PFSK-1 (cell line): ENCODE results near the gene TSKU.

Source experiments
- FOXP2 ChIP-seq: optimal IDR thresholded peaks from 2 replicates; pipeline ENCODE3; 2011; ENCODE audit warnings: borderline replicate concordance, control low read depth, inconsistent platforms; ENCODE audit not compliant: insufficient read depth; ENCODE audit errors: extremely low read length, extremely low read depth
- POLR2AphosphoS5 ChIP-seq: IDR thresholded peaks from 2 replicates; pipeline ENCODE4 v1.6.1; 2012; ENCODE audit warnings: low read depth, mild to moderate bottlenecking, control low read depth, low read length, moderate library complexity
- SIN3A ChIP-seq: IDR thresholded peaks from 2 replicates; pipeline ENCODE4 v1.6.1; 2012; ENCODE audit warnings: mild to moderate bottlenecking, low read length, moderate library complexity, borderline replicate concordance; ENCODE audit not compliant: insufficient read depth
- TAF1 ChIP-seq: IDR thresholded peaks from 2 replicates; pipeline ENCODE4 v1.6.1; 2012; ENCODE audit warnings: low read length, control low read depth, borderline replicate concordance; ENCODE audit not compliant: insufficient read depth
- TF ChIP-seq, protein P1 (sequence below), 2 experiments: IDR thresholded peaks; 2 replicates each; pipeline versions ENCODE4 v1.6.1 to v1.8.0; 2011 to 2012; ENCODE audit warnings: low read depth in 2 of 2, low read length in 2 of 2, control low read depth in 1 of 2, inconsistent platforms in 1 of 2, mild to moderate bottlenecking in 1 of 2, moderate library complexity in 1 of 2; ENCODE audit not compliant: insufficient read depth in 1 of 2

The TSKU gene

DNA sequence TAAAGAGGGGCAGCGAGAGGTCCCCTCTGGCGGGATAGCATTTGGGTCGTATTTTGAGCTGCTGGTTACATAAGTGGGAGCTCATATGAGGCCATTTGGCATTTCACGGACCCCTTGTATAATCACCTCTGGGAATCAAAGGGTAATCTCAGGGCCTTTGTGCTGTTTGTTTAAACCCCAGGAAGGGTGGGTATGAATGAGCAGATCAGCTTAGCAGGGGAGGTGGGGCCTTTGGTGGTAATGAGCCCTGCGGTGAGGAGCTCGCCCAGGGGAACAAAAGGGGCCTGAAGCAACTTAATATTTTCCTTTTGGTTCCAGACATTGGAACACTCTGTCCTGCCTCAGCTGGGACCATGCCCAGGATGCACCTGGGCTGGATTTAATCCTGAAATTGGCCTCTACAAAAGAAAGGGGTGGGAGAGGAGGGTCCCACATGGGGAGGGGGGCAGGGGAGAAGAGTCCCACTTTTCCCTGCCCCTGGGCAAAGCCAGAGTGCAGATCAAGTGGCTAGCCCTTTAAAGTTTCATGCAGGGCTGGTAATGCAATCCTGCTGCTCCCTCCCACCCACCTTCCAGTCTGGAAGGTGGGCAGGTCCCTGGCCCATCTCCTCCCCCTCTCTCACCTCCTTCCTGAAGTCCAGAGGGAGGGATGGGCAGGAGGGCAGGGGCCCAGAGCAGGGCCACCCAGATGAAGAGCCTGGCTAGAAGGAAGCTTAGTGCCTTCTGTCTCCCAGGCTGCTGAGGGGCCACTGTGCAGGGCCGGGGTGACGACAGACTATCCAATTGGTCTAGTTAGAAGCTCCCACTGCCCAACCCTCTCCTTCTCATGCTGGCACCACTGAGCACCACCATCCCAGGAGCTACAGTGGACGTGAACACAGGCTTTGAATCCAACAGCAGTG lies 10.5 kb downstream of the TSKU start:
- TF ChIP-seq TAF1 (no peak), SIN3A (no peak), POLR2AphosphoS5 (no peak), FOXP2 (no peak)
- TF ChIP-seq, protein P1, sequence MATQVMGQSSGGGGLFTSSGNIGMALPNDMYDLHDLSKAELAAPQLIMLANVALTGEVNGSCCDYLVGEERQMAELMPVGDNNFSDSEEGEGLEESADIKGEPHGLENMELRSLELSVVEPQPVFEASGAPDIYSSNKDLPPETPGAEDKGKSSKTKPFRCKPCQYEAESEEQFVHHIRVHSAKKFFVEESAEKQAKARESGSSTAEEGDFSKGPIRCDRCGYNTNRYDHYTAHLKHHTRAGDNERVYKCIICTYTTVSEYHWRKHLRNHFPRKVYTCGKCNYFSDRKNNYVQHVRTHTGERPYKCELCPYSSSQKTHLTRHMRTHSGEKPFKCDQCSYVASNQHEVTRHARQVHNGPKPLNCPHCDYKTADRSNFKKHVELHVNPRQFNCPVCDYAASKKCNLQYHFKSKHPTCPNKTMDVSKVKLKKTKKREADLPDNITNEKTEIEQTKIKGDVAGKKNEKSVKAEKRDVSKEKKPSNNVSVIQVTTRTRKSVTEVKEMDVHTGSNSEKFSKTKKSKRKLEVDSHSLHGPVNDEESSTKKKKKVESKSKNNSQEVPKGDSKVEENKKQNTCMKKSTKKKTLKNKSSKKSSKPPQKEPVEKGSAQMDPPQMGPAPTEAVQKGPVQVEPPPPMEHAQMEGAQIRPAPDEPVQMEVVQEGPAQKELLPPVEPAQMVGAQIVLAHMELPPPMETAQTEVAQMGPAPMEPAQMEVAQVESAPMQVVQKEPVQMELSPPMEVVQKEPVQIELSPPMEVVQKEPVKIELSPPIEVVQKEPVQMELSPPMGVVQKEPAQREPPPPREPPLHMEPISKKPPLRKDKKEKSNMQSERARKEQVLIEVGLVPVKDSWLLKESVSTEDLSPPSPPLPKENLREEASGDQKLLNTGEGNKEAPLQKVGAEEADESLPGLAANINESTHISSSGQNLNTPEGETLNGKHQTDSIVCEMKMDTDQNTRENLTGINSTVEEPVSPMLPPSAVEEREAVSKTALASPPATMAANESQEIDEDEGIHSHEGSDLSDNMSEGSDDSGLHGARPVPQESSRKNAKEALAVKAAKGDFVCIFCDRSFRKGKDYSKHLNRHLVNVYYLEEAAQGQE (IDR thresholded peaks at IDR 0.05; ENCODE audit: insufficient read depth in 1 of 2, low read depth in 2 of 2, low read length in 2 of 2) = no peak

DNA sequence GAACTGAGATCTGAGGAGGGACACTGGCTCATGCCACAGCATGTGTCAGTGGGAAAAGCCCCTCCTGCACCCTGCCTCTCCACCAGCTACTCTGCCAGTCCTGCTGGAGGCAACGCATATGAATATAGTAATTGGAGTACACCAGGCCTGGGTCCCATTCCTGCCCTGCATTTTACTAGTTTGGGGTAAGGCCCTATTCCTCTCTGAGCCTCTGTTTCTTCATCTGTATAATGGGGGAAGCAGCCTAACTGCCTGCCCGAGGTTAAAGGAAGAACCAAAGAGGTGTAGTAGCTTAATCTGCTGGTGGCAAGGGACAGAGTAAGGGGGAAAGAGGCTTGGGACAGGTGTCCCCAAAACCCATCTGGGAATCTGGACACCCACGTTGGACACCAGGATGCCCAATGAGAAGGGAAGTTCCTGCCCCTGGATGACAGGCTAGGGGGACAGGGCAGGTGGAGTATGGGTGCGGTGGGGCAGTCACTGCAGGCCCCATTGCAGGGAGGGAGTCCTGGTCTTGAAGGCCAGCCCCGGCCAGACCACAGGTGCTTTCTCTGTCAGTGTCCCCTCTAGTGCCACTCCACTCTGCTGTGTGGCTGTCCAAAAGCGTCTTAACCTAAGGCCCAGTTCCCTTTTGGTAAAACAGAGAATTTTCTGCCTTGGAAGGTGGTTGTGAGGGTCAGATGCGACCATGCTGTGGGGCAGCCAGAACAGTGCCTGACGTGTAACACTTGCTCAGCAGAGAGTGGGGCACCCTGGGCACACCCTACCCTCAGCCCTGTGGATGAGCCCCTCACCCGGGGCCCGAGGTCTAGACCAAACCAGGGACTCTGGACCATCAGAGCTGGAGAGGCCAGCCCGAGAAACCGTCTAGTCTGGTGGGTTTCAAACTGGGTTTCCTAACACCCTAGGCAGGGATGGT lies 11.5 kb downstream of the TSKU start:
- TF ChIP-seq SIN3A (no peak), FOXP2 (no peak), TAF1 (no peak), POLR2AphosphoS5 (no peak)
- TF ChIP-seq, protein P1 (IDR thresholded peaks at IDR 0.05; ENCODE audit: insufficient read depth in 1 of 2, low read depth in 2 of 2, low read length in 2 of 2) = no peak

DNA sequence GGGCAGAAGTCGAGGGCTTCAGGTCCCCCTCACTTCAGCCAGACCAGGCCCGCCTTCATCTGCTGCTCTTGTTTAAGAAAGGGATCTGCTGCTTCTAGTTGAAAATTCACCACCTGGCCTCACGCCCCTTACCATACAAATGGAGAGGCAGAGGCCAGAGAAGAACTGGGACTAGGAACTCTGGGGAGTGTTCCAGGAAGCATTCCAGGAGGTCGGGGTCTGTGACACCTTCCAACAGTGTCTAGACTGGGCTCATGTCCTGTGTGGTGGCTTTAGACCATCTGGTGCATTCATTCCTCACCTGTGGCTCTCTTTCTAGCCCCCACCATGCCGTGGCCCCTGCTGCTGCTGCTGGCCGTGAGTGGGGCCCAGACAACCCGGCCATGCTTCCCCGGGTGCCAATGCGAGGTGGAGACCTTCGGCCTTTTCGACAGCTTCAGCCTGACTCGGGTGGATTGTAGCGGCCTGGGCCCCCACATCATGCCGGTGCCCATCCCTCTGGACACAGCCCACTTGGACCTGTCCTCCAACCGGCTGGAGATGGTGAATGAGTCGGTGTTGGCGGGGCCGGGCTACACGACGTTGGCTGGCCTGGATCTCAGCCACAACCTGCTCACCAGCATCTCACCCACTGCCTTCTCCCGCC lies 12.3 kb downstream of the TSKU start:
- TF ChIP-seq POLR2AphosphoS5 (no peak), SIN3A (no peak), FOXP2 (no peak), TAF1 (no peak)
- TF ChIP-seq, protein P1 (IDR thresholded peaks at IDR 0.05; ENCODE audit: insufficient read depth in 1 of 2, low read depth in 2 of 2, low read length in 2 of 2) = no peak

DNA sequence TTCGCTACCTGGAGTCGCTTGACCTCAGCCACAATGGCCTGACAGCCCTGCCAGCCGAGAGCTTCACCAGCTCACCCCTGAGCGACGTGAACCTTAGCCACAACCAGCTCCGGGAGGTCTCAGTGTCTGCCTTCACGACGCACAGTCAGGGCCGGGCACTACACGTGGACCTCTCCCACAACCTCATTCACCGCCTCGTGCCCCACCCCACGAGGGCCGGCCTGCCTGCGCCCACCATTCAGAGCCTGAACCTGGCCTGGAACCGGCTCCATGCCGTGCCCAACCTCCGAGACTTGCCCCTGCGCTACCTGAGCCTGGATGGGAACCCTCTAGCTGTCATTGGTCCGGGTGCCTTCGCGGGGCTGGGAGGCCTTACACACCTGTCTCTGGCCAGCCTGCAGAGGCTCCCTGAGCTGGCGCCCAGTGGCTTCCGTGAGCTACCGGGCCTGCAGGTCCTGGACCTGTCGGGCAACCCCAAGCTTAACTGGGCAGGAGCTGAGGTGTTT lies 12.8 kb downstream of the TSKU start:
- TF ChIP-seq, protein P1 (IDR thresholded peaks at IDR 0.05; ENCODE audit: insufficient read depth in 1 of 2, low read depth in 2 of 2, low read length in 2 of 2) = no peak
- TF ChIP-seq POLR2AphosphoS5 = no peak
- no peak for TF ChIP-seq FOXP2
- TF ChIP-seq TAF1 = no peak
- no peak for TF ChIP-seq SIN3A
